Muscle of leg (tissue), 16 donors: Measurements from ENCODE around the gene USP48. TPM values are rescaled to one million over a fixed set of nuclear protein-coding genes. Genes with fewer than 3 reads are reported as not detected.
"Not testable (repeated sequence)": the region's sequence is repeated elsewhere in the genome, so short reads cannot be mapped to it uniquely, and the experiment has no call there.

Source experiments
- DNase-seq: peaks from one replicate; pipeline ENCODE4 v3.0.0; 2013
- H3K27ac ChIP-seq: one replicate; pipeline ENCODE4 v1.5.1; 2013; ENCODE audit warnings: mild to moderate bottlenecking, low read length, control low read depth
- H3K27me3 ChIP-seq: one replicate; pipeline ENCODE4 v1.6.1; 2013; ENCODE audit warnings: low read length; ENCODE audit not compliant: control insufficient read depth, insufficient read depth
- H3K36me3 ChIP-seq: one replicate; pipeline ENCODE4 v1.6.1; 2013; ENCODE audit warnings: low read length; ENCODE audit not compliant: control insufficient read depth, insufficient read depth
- H3K4me1 ChIP-seq: one replicate; pipeline ENCODE4 v1.6.1; 2013; ENCODE audit warnings: low read length; ENCODE audit not compliant: control insufficient read depth, insufficient read depth
- H3K4me3 ChIP-seq: one replicate; pipeline ENCODE4 v1.5.1; 2013; ENCODE audit warnings: low read length, control low read depth
- H3K9me3 ChIP-seq: replicated peaks from 2 replicates; pipeline ENCODE4 v1.6.1; 2013; ENCODE audit warnings: low read depth, low read length; ENCODE audit not compliant: control insufficient read depth
- WGBS: methylation state at CpG from one replicate; pipeline ENCODE4 v1.1.5; 2013; ENCODE audit warnings: missing lambda C conversion rate; ENCODE audit not compliant: insufficient coverage; 5-methylcytosine and 5-hydroxymethylcytosine counted together
- long read RNA-seq, 11 donors: transcript quantifications; one replicate each; lab custom pipeline, GENCODE V29; 2026
- polyA plus RNA-seq, 8 donors: library from polyadenylated mRNA; unstranded; fragments of 120-200 nt; gene quantifications; one replicate each; pipeline versions ENCODE4 v1.2.1 to v1.2.3, GENCODE V29; 2013; ENCODE audit warnings: inconsistent platforms in 1 of 8, low replicate concordance in 1 of 8; ENCODE audit not compliant: insufficient read length in 8 of 8, insufficient read depth in 1 of 8
- total RNA-seq: library from RNA; stranded (reverse); fragments of 120-200 nt; gene quantifications from one replicate; pipeline ENCODE4 v1.2.4, GENCODE V29; 2013

Gene USP48
- total RNA-seq (29.3 TPM), polyA plus RNA-seq (10 to 100 TPM; 36.2 to 56.6 (median 44.2) TPM)
- long read RNA-seq, donor 1, partial matches to known transcripts: 0 of 3 reads
- long read RNA-seq, donor 1, other reads (novel, unspliced or antisense): 0 of 3 reads
- long read RNA-seq, donor 2: 0 reads
- long read RNA-seq, donor 3, full-length matches to known transcripts: 3 of 9 reads
- long read RNA-seq, donor 3, partial matches to known transcripts: 6 of 9 reads
- long read RNA-seq, donor 3, other reads (novel, unspliced or antisense): 0 of 9 reads
- long read RNA-seq, donor 4, partial matches to known transcripts: 0 of 1 reads
- long read RNA-seq, donor 4, other reads (novel, unspliced or antisense): 0 of 1 reads
- long read RNA-seq, donor 5, full-length matches to known transcripts: 6 of 23 reads
- long read RNA-seq, donor 5, partial matches to known transcripts: 17 of 23 reads
- long read RNA-seq, donor 5, other reads (novel, unspliced or antisense): 0 of 23 reads
- long read RNA-seq, donor 6, full-length matches to known transcripts: 3 of 8 reads
- long read RNA-seq, donor 6, partial matches to known transcripts: 5 of 8 reads
- long read RNA-seq, donor 6, other reads (novel, unspliced or antisense): 0 of 8 reads
- long read RNA-seq, donor 7, full-length matches to known transcripts: 5 of 5 reads
- long read RNA-seq, donor 7, partial matches to known transcripts: 0 of 5 reads
- long read RNA-seq, donor 7, other reads (novel, unspliced or antisense): 0 of 5 reads
- long read RNA-seq, donor 8, partial matches to known transcripts: 0 of 4 reads
- long read RNA-seq, donor 8, other reads (novel, unspliced or antisense): 0 of 4 reads
- long read RNA-seq, donor 9, partial matches to known transcripts: 0 of 5 reads
- long read RNA-seq, donor 9, other reads (novel, unspliced or antisense): 0 of 5 reads
- long read RNA-seq, donor 10, partial matches to known transcripts: 5 of 8 reads
- long read RNA-seq, donor 10, other reads (novel, unspliced or antisense): 0 of 8 reads
- long read RNA-seq, donor 11, full-length matches to known transcripts: 1 of 7 reads
- long read RNA-seq, donor 11, partial matches to known transcripts: 6 of 7 reads
- long read RNA-seq, donor 11, other reads (novel, unspliced or antisense): 0 of 7 reads

- peaks cover 3% of the 10 kb centered on the region for H3K9me3 ChIP-seq
- peaks cover 8% of the 10 kb centered on the region for H3K4me1 ChIP-seq
- no peaks in the 10 kb centered on the region for H3K27me3 ChIP-seq
- DNase-seq: peak; percentile 99
- WGBS: under 1% methylated on average over 73 of the region's 82 CpGs
- no peaks in the 10 kb centered on the region for H3K36me3 ChIP-seq
- H3K27ac ChIP-seq: peak within 1 kb of the TSS; percentile 100
- peak within 1 kb of the TSS; percentile 97 for H3K4me3 ChIP-seq
These were observed at the start of gene USP48 for GRCh38 chr1:21782868-21783678. Gene USP48, minus strand, starts transcription at chr1:21783149. Its CDS starts 192 bp downstream, at chr1:21782957.

- 65% methylated on average over 9 of the region's 14 CpGs for WGBS
- H3K27me3 ChIP-seq: no peaks in the 10 kb centered on the region
- no peak overlapping the region for H3K27ac ChIP-seq
- peaks cover 14% of the 10 kb centered on the region for H3K9me3 ChIP-seq
- no peaks in the 10 kb centered on the region for H3K4me1 ChIP-seq
- DNase-seq: no peak
- peaks cover 91% of the 10 kb centered on the region for H3K36me3 ChIP-seq
- no peak overlapping the region for H3K4me3 ChIP-seq
These were observed 48.6 kb upstream of the USP48 start for GRCh38 chr1:21831454-21831970.

- H3K4me1 ChIP-seq: no peaks in the 10 kb centered on the region
- no peak for DNase-seq
- H3K9me3 ChIP-seq: peaks cover 14% of the 10 kb centered on the region
- H3K27me3 ChIP-seq: no peaks in the 10 kb centered on the region
- WGBS: 90% methylated on average over 19 of the region's 23 CpGs
- no peak overlapping the region for H3K27ac ChIP-seq
- peaks cover 92% of the 10 kb centered on the region for H3K36me3 ChIP-seq
- H3K4me3 ChIP-seq: no peak overlapping the region
These were observed 48.0 kb upstream of the USP48 start for GRCh38 chr1:21830792-21831453.

- DNase-seq: no peak
- Histone ChIP-seq H3K4me1 (no peaks in the 10 kb centered on the region), H3K4me3 (no peak overlapping the region), H3K36me3 (peaks cover 91% of the 10 kb centered on the region), H3K9me3 (peaks cover 5% of the 10 kb centered on the region), H3K27ac (no peak overlapping the region), H3K27me3 (no peaks in the 10 kb centered on the region)
- 94% methylated on average over 12 of the region's 17 CpGs for WGBS
These were observed 46.3 kb upstream of the USP48 start for GRCh38 chr1:21829294-21829693.

- no peaks in the 10 kb centered on the region for H3K4me1 ChIP-seq
- no peak overlapping the region for H3K4me3 ChIP-seq
- H3K27me3 ChIP-seq: no peaks in the 10 kb centered on the region
- no peaks in the 10 kb centered on the region for H3K9me3 ChIP-seq
- 89% methylated on average over 21 of the region's 28 CpGs for WGBS
- no peak for DNase-seq
- H3K36me3 ChIP-seq: peaks cover 91% of the 10 kb centered on the region
- H3K27ac ChIP-seq: no peak overlapping the region
These were observed 45.7 kb upstream of the USP48 start for GRCh38 chr1:21828506-21829210.

GRCh38 chr1:21828075-21828474, 45.1 kb upstream of the USP48 start:
- no peak overlapping the region for H3K27ac ChIP-seq
- no peak for DNase-seq
- 88% methylated on average over 11 of the region's 13 CpGs for WGBS
- H3K4me1 ChIP-seq: no peaks in the 10 kb centered on the region
- H3K27me3 ChIP-seq: no peaks in the 10 kb centered on the region
- H3K9me3 ChIP-seq: no peaks in the 10 kb centered on the region
- no peak overlapping the region for H3K4me3 ChIP-seq
- H3K36me3 ChIP-seq: peaks cover 91% of the 10 kb centered on the region

GRCh38 chr1:21827141-21827679, 44.3 kb upstream of the USP48 start:
- peaks cover 89% of the 10 kb centered on the region for H3K36me3 ChIP-seq
- no peak overlapping the region for H3K4me3 ChIP-seq
- no peaks in the 10 kb centered on the region for H3K4me1 ChIP-seq
- no peak for DNase-seq
- no CpG with 5 or more reads among the region's 5 CpGs for WGBS
- H3K27me3 ChIP-seq: no peaks in the 10 kb centered on the region
- H3K27ac ChIP-seq: no peak overlapping the region
- H3K9me3 ChIP-seq: no peaks in the 10 kb centered on the region

- not testable (repeated sequence) for H3K4me1 ChIP-seq, H3K27ac ChIP-seq, H3K27me3 ChIP-seq, H3K9me3 ChIP-seq, DNase-seq, H3K4me3 ChIP-seq
- WGBS: 87% methylated on average over 8 of the region's 10 CpGs
- H3K36me3 ChIP-seq: peaks cover 89% of the 10 kb centered on the region
These were observed 43.7 kb upstream of the USP48 start for GRCh38 chr1:21826694-21827093.
